Measurements from ENCODE around the gene TEX2.

Gene TEX2

DNA sequence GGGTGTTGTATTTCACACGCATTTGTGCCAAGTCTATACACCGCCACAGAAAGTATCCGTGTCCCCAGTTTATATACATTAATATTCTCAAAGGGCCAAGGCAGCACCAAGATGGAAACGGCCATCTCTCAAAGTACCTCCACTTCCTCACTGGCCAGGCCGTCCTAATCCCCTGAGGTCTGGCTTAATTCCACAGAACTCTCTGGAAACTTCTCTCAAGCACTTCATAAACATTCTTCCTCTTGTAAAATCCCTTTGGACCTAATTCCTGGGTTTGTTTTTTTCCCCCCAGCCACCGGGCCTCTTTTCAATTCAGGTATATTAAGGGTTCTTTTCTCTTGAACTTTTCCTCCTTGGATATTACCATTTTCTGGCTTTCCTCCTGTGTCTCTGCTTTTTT is 128.1 kb downstream of the TEX2 start:
- H3K9ac ChIP-seq (ENCODE audit: low read depth, low read length) = no peak overlapping the region
- H3K9me3 ChIP-seq (ENCODE audit: insufficient read depth, low read depth, low read length) = no peaks in the 10 kb centered on the region
- no peak overlapping the region for H3K4me3 ChIP-seq (ENCODE audit: low read length)
- H3K4me1 ChIP-seq (ENCODE audit: insufficient read depth, low read length) = 0 out of 2 replicates have a peak, but pooled peaks cover 4% of the 10 kb centered on the region
- H3K36me3 ChIP-seq (ENCODE audit: insufficient read depth, low read depth, low read length) = no peaks in the 10 kb centered on the region
- no peak overlapping the region for H3K27ac ChIP-seq (ENCODE audit: low read length)
- peaks cover 18% of the 10 kb centered on the region for H3K27me3 ChIP-seq (ENCODE audit: insufficient read depth, low read length)

DNA sequence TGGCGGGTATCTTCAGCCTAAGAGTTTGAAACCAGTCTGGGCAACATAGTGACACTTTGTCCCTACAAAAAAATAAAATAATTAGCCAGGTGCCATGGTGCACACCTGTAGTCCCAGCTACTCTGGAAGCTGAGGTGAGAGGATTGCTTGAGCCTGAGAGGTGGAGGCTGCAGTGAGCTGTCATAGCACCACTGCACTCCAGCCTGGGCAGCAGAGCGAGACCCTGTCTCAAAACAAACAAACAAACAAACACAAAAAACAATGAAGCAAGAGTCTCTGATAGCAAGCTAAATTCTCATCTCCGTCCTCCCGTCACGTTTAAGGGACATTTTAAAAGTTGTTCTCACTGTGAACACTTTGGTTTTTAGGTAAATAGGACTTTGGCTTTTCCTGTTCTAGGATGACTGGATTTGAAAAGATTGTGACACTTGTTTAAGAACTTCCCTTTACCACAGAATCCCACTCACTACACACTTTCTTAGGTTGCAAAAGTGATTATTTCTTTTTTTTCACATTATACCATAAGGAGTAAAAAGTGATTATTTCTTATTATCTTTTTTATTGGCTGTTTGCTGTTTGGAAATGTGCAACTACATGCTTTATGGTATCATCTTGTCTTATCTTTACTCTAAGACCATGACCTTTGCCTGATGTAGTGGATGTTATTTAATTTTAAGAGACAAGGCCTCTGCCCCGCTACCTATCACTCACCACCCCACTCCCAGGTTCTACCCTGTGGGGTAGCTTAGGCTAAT is 128.7 kb downstream of the TEX2 start:
- Histone ChIP-seq H3K9ac (ENCODE audit: low read depth, low read length) (no peak overlapping the region), H3K27ac (ENCODE audit: low read length) (no peak overlapping the region), H3K36me3 (ENCODE audit: insufficient read depth, low read depth, low read length) (no peaks in the 10 kb centered on the region), H3K9me3 (ENCODE audit: insufficient read depth, low read depth, low read length) (no peaks in the 10 kb centered on the region), H3K4me3 (ENCODE audit: low read length) (no peak overlapping the region), H3K27me3 (ENCODE audit: insufficient read depth, low read length) (peaks cover 18% of the 10 kb centered on the region), H3K4me1 (ENCODE audit: insufficient read depth, low read length) (0 out of 2 replicates have a peak, but pooled peaks cover 4% of the 10 kb centered on the region)

DNA sequence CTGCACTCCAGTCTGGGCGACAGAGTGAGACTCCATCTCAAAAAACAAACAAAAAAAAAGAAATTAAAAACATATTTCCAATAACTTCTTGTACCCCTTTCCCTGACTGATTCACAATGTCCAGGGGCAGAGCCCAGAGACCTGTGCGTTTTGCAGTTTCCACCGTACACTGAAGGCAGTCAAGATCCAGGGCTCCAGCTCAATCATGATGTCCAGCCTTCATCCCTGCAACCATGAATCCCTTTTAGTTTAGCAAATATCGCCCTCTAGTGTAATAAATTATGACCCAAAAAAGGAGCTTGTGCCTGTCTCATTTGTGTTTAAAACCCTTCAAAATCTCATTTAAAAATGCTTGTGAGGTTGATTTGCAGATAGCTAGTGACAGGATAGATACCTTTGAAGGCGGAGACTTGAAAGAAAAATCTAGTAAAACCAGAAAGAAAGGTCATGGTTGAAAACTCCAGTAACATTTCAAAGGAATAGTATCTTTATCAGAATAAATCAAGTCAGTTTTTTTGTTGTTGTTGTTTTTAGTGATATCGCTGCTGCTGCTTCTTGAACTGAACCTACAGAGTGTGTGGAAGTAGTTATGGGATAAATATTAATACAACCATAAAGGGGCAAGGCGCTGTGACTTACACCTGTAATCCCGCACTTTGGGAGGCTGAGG is 129.4 kb downstream of the TEX2 start:
- Histone ChIP-seq H3K4me3 (ENCODE audit: low read length) (no peak overlapping the region), H3K36me3 (ENCODE audit: insufficient read depth, low read depth, low read length) (no peaks in the 10 kb centered on the region), H3K9me3 (ENCODE audit: insufficient read depth, low read depth, low read length) (no peaks in the 10 kb centered on the region), H3K9ac (ENCODE audit: low read depth, low read length) (no peak overlapping the region), H3K27me3 (ENCODE audit: insufficient read depth, low read length) (peaks cover 25% of the 10 kb centered on the region), H3K27ac (ENCODE audit: low read length) (no peak overlapping the region), H3K4me1 (ENCODE audit: insufficient read depth, low read length) (peaks cover 6% of the 10 kb centered on the region; the same call in 1 of the 2 replicates)

DNA sequence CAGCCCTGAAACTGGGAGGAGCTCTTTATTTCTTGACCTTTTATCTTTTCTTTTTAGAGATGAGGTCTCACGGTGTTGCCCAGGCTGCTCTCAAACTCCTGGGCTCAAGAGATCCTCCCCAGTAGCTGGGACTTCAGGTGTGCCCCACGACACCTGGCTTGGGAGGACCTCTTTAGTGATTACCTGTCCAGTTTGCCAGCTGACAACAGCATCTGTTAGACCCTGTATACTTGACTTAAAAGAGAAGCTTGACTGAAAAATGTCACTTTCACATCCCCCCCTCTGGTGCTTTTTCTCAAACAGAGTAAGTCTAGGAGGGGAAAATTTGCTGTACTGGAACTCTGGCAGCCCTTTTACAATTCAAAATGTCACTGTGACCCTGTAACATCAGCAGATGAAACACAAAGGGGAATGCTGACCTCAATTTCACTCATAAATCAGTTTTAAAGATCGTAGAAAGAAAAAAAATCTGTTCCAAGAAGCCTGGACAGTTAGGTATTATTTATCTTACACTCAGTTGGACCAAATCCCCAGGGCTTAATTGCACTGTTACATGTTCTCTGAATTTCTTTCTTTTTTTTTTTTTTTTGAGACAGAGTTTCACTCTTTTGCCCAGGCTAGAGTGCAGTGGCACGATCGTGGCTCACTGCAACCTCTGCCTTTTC is 131.3 kb downstream of the TEX2 start:
- no peak overlapping the region for H3K27ac ChIP-seq (ENCODE audit: low read length)

DNA sequence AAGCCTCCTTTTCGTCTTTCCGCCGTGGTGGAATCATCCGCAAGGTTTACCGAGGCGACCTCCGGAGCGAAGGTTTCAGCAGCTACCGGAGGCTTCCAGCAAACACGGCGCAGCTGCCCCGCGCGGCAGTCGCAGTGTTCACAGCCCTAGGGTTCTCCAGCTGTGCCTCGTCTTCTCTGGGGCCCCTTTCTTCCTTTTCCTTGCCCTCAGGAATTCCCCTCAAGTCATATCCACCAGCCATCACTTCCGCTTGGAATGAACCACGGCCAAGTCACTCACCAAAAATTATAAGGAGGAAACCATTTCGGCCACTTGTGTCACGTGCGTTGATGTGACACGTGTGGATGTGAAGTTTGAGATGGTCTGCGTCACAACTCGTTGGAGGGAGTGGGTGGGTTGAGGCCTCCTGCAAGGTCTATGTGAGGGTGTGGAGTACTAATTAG is 132.5 kb downstream of the TEX2 start:
- no peaks in the 10 kb centered on the region for H3K9me3 ChIP-seq (ENCODE audit: insufficient read depth, low read depth, low read length)
- H3K36me3 ChIP-seq (ENCODE audit: insufficient read depth, low read depth, low read length) = no peaks in the 10 kb centered on the region
- no peak overlapping the region for H3K27ac ChIP-seq (ENCODE audit: low read length)
- H3K4me1 ChIP-seq (ENCODE audit: insufficient read depth, low read length) = peaks cover 6% of the 10 kb centered on the region; the same call in 1 of the 2 replicates
- H3K9ac ChIP-seq (ENCODE audit: low read depth, low read length) = peak overlapping the region; percentile 57
- peak overlapping the region; percentile 60 for H3K4me3 ChIP-seq (ENCODE audit: low read length)
- H3K27me3 ChIP-seq (ENCODE audit: insufficient read depth, low read length) = peaks cover 31% of the 10 kb centered on the region

More for the DNA sequence above, 131.3 kb downstream of the TEX2 start:
- H3K27me3 ChIP-seq (ENCODE audit: insufficient read depth, low read length) = peaks cover 31% of the 10 kb centered on the region
- H3K9ac ChIP-seq (ENCODE audit: low read depth, low read length) = no peak overlapping the region
- H3K4me3 ChIP-seq (ENCODE audit: low read length) = no peak overlapping the region
- H3K36me3 ChIP-seq (ENCODE audit: insufficient read depth, low read depth, low read length) = no peaks in the 10 kb centered on the region
- H3K4me1 ChIP-seq (ENCODE audit: insufficient read depth, low read length) = peaks cover 6% of the 10 kb centered on the region; the same call in 1 of the 2 replicates
- H3K9me3 ChIP-seq (ENCODE audit: insufficient read depth, low read depth, low read length) = no peaks in the 10 kb centered on the region

DNA sequence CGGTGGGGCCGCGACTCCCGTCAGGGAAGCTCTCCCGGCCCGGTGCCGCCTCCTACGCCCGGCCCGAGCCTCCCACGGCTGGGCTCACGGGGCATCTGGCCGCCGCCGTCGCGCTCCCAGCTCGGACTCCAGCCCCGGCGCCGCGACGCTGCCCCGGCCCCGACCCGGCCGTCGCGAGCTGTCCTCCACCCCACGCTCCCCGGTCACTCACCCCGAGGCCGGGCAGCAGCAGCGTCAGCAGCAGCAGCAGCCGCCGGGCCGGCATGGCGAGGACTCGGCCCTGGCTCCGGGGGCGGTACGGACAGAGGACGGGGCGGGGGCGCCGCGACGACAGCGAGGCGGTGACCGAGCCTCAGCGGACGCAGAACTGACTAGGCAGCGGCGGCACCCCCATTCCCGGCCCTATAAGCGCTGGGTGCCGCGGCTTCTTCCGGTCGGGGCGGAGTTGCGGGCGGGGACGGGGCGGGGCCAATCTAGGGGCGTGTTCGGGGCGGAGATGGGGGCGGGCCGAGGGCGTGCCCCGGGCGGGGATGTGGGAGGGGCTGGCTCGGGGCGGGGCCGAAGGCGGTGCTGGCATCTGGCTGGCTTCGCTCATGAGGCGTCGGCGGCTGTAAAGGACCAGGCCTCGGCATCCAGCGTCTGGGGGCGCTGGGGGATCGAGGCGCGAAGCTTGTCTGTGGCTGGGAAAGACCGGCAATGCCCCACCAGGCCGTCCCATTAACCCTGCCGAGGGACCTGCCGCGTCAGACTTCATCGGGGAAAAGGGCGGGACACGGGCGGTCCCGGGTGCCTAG is 133.1 kb downstream of the TEX2 start, which contains the start of gene ERN1:
Gene ERN1 (minus strand): TSS at position 380 of the 794 bp plus-strand sequence. CDS start 115 bp downstream, at position 265.
- H3K9ac ChIP-seq (ENCODE audit: low read depth, low read length) = peak within 1 kb of the TSS; percentile 59
- no peaks in the 10 kb centered on the region for H3K36me3 ChIP-seq (ENCODE audit: insufficient read depth, low read depth, low read length)
- H3K4me3 ChIP-seq (ENCODE audit: low read length) = peak within 1 kb of the TSS; percentile 80
- peaks cover 6% of the 10 kb centered on the region; the same call in 1 of the 2 replicates for H3K4me1 ChIP-seq (ENCODE audit: insufficient read depth, low read length)
- no peaks in the 10 kb centered on the region for H3K9me3 ChIP-seq (ENCODE audit: insufficient read depth, low read depth, low read length)
- H3K27me3 ChIP-seq (ENCODE audit: insufficient read depth, low read length) = peaks cover 31% of the 10 kb centered on the region
- H3K27ac ChIP-seq (ENCODE audit: low read length) = no peak within 1 kb of the TSS

DNA sequence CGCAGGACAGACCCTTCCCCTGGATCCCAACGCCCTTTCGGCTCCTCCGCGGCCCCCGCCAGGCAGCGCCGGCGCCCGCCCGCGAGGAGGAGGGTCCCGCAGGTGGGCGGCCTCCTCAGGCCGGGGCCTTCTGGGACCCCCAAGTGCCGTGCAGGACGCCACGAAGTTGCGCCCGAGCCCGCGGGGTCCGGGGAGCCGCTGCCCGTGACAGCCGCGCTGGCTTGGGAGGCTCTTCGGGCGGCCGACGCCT is 133.6 kb downstream of the TEX2 start:
- no peaks in the 10 kb centered on the region for H3K36me3 ChIP-seq (ENCODE audit: insufficient read depth, low read depth, low read length)
- H3K27me3 ChIP-seq (ENCODE audit: insufficient read depth, low read length) = peaks cover 31% of the 10 kb centered on the region
- H3K9ac ChIP-seq (ENCODE audit: low read depth, low read length) = peak overlapping the region; percentile 59; the same call in 1 of the 2 replicates
- no peak overlapping the region for H3K27ac ChIP-seq (ENCODE audit: low read length)
- H3K9me3 ChIP-seq (ENCODE audit: insufficient read depth, low read depth, low read length) = no peaks in the 10 kb centered on the region
- H3K4me3 ChIP-seq (ENCODE audit: low read length) = peak overlapping the region; percentile 80
- peaks cover 6% of the 10 kb centered on the region; the same call in 1 of the 2 replicates for H3K4me1 ChIP-seq (ENCODE audit: insufficient read depth, low read length)

DNA sequence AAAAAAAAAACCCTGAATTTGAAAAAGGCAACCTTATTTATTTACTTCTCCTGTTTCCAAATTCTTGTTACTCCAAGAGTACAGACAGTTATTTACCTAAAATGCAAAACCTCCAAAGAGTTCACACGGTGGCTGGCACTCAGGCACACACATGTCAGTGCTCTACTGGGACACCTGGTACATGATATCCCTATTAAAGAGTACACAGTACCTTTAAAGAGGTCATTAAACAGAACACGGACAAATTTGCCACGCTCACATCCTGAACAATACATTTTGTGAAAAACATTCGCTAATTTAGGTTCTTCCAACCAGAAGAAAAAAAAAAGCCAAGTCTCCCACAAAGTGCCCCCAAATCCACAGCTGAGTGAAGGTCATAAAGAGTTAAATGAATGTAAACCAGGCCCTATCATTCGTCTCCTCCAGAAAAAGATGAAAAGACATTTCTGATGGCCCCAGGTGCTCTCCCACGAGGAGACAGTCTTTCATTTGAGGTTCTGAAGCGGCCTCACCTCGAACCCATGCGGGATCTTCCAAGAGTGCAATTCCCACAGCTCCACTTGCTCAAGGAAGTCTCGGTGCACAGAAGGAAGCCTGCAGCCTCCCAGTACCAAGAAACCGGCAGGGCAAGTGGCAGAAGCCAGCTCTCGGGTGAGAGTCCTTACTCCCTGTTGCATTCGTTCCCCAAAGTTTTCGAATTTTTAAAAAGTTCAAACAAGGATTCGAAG is 134.1 kb downstream of the TEX2 start:
- H3K36me3 ChIP-seq (ENCODE audit: insufficient read depth, low read depth, low read length) = no peaks in the 10 kb centered on the region
- H3K27ac ChIP-seq (ENCODE audit: low read length) = no peak overlapping the region
- H3K27me3 ChIP-seq (ENCODE audit: insufficient read depth, low read length) = peaks cover 31% of the 10 kb centered on the region
- peak overlapping the region; percentile 80 for H3K4me3 ChIP-seq (ENCODE audit: low read length)
- peaks cover 6% of the 10 kb centered on the region; the same call in 1 of the 2 replicates for H3K4me1 ChIP-seq (ENCODE audit: insufficient read depth, low read length)
- no peaks in the 10 kb centered on the region for H3K9me3 ChIP-seq (ENCODE audit: insufficient read depth, low read depth, low read length)
- peak overlapping the region; percentile 59; the same call in 1 of the 2 replicates for H3K9ac ChIP-seq (ENCODE audit: low read depth, low read length)

DNA sequence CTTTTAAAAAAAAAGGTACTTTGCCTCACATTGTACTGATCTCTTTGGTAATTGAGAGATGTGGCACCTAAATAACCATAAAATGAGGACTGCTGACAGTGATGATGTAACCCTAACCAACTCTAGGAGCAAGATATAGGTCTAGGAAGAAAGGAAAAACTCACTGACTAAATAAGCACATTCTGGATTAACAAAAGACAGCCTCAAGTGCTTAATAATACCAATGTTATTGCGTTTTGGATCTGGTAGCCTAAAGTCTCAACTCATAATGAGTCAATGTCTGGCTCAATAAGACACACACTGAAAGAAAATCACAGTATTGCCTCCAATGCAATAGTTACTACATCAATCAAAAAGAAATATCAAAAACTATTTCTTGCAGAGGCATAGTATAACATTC is 136.1 kb downstream of the TEX2 start:
- Histone ChIP-seq H3K4me1 (ENCODE audit: insufficient read depth, low read length) (peaks cover 6% of the 10 kb centered on the region; the same call in 1 of the 2 replicates), H3K27ac (ENCODE audit: low read length) (no peak overlapping the region), H3K9ac (ENCODE audit: low read depth, low read length) (no peak overlapping the region), H3K9me3 (ENCODE audit: insufficient read depth, low read depth, low read length) (no peaks in the 10 kb centered on the region), H3K4me3 (ENCODE audit: low read length) (no peak overlapping the region), H3K27me3 (ENCODE audit: insufficient read depth, low read length) (peaks cover 29% of the 10 kb centered on the region), H3K36me3 (ENCODE audit: insufficient read depth, low read depth, low read length) (no peaks in the 10 kb centered on the region)

DNA sequence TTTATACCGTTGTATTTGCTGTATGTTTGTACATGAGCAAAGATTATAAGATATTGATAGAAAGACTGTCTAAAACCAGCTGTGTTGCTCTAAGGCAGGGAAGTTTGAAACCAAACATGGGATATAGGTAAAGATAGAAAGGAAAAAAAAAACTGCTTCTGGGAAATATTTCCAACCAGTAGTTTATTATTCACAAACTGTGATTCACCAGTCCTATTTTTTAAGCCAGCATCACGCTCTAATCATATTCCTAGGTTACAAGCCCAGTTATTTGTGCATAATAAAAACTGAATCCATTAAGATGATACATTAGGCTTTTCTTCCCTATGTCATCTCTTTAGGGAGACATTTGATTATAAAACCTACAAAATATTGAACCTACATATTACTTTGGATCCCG is 137.1 kb downstream of the TEX2 start:
- Histone ChIP-seq H3K9ac (ENCODE audit: low read depth, low read length) (no peak overlapping the region), H3K9me3 (ENCODE audit: insufficient read depth, low read depth, low read length) (no peaks in the 10 kb centered on the region), H3K27ac (ENCODE audit: low read length) (no peak overlapping the region), H3K27me3 (ENCODE audit: insufficient read depth, low read length) (peaks cover 19% of the 10 kb centered on the region), H3K4me3 (ENCODE audit: low read length) (no peak overlapping the region), H3K36me3 (ENCODE audit: insufficient read depth, low read depth, low read length) (no peaks in the 10 kb centered on the region), H3K4me1 (ENCODE audit: insufficient read depth, low read length) (peaks cover 6% of the 10 kb centered on the region; the same call in 1 of the 2 replicates)
